Ishikawa (cell line): ENCODE data around the gene DPPA4.

ENCODE experiments used
- CREB1 ChIP-seq: IDR thresholded peaks from 2 replicates; pipeline ENCODE4 v1.6.1; 2012; ENCODE audit warnings: low read depth
- EP300 ChIP-seq: IDR thresholded peaks from 2 replicates; pipeline ENCODE4 v1.6.1; 2012; ENCODE audit warnings: borderline replicate concordance
- MAX ChIP-seq: IDR thresholded peaks from 2 replicates; pipeline ENCODE4 v1.6.1; 2012
- RAD21 ChIP-seq: IDR thresholded peaks from 2 replicates; pipeline ENCODE4 v1.6.1; 2012; ENCODE audit warnings: low read depth
- REST ChIP-seq: IDR thresholded peaks from 2 replicates; pipeline ENCODE4 v1.6.1; 2012; ENCODE audit warnings: low read depth, mild to moderate bottlenecking
- TAF1 ChIP-seq: IDR thresholded peaks from 2 replicates; pipeline ENCODE4 v1.6.1; 2012; ENCODE audit warnings: low read depth, mild to moderate bottlenecking
- TCF12 ChIP-seq: IDR thresholded peaks from 2 replicates; pipeline ENCODE4 v1.6.1; 2012; ENCODE audit warnings: low read depth
- TEAD4 ChIP-seq: IDR thresholded peaks from 2 replicates; pipeline ENCODE4 v1.6.1; 2012
- YY1 ChIP-seq: IDR thresholded peaks from 2 replicates; pipeline ENCODE4 v1.6.1; 2012; ENCODE audit warnings: low read depth
- ZBTB7A ChIP-seq: IDR thresholded peaks from 2 replicates; pipeline ENCODE4 v1.6.1; 2012; ENCODE audit warnings: low read depth

- TF ChIP-seq RAD21 (no peak), ZBTB7A (no peak), TCF12 (no peak), TAF1 (no peak), REST (no peak), TEAD4 (no peak), MAX (no peak), EP300 (no peak), CREB1 (no peak), YY1 (no peak)
Observed at GRCh38 chr3:109328202-109328601, 9.1 kb downstream of the DPPA4 start.
